H1 (cell line): ENCODE results near the gene PRR5L. TPM values are rescaled to one million over a fixed set of nuclear protein-coding genes. Genes with fewer than 3 reads are reported as not detected.

Source experiments
- CTCF ChIA-PET: fragments of 300-600 bp; sonication (Branson Sonifier 250); formaldehyde crosslinking; loops from one replicate; lab custom pipeline; 2021; ENCODE audit not compliant: partially characterized antibody; lab: Charles Lee
- POLR2A ChIA-PET: fragments of 300-600 bp; sonication (Branson Sonifier 250); formaldehyde crosslinking; loops from one replicate; lab custom pipeline; 2021; ENCODE audit warnings: inconsistent platforms; ENCODE audit not compliant: partially characterized antibody; lab: Charles Lee
- DNase-seq, 2 experiments: peaks; one replicate each; pipeline versions ENCODE4 v3.0.0 to v3.0.0-alpha.2; 2010 to 2022; ENCODE audit warnings: low spot score in 2 of 2, low read depth in 1 of 2, mixed read lengths in 1 of 2
- FAIRE-seq: peaks from 2 replicates; lab custom pipeline; 2011; peaks lifted over from hg19 to GRCh38; lab: Jason Lieb, UNC
- H2AFZ ChIP-seq: 2 replicates; pipeline ENCODE4 v1.8.1; 2012; ENCODE audit warnings: low read length, inconsistent platforms
- H2AK5ac ChIP-seq: 2 replicates; pipeline ENCODE4 v1.6.1; 2013; ENCODE audit warnings: low read depth, low read length
- H2BK120ac ChIP-seq: replicated peaks from 2 replicates; pipeline ENCODE3; 2013; ENCODE audit warnings: low read depth, low read length, inconsistent platforms
- H2BK12ac ChIP-seq: 2 replicates; pipeline ENCODE4 v1.6.1; 2013; ENCODE audit warnings: low read depth, low read length
- H2BK15ac ChIP-seq: 2 replicates; pipeline ENCODE4 v1.6.1; 2013; ENCODE audit warnings: low read length
- H2BK20ac ChIP-seq: 2 replicates; pipeline ENCODE4 v1.6.1; 2013; ENCODE audit warnings: low read length
- H2BK5ac ChIP-seq: 2 replicates; pipeline ENCODE4 v1.6.1; 2013; ENCODE audit warnings: low read depth, low read length
- H3K14ac ChIP-seq: 2 replicates; pipeline ENCODE4 v1.6.1; 2013; ENCODE audit warnings: inconsistent platforms; ENCODE audit not compliant: insufficient read length
- H3K18ac ChIP-seq: 2 replicates; pipeline ENCODE4 v1.6.1; 2013; ENCODE audit warnings: low read length; ENCODE audit errors: extremely low read depth
- H3K23ac ChIP-seq: 2 replicates; pipeline ENCODE4 v1.6.1; 2013; ENCODE audit warnings: inconsistent platforms; ENCODE audit not compliant: insufficient read length
- H3K23me2 ChIP-seq: 2 replicates; pipeline ENCODE4 v1.6.1; 2013; ENCODE audit warnings: low read depth, low read length
- H3K27ac ChIP-seq: 2 replicates; pipeline ENCODE4 v1.6.1; 2011; ENCODE audit warnings: low read depth, low read length, inconsistent platforms
- H3K27me3 ChIP-seq, 4 experiments: replicated peaks in 1 of 4; 1 replicate in 1 of 4; 2 replicates in 3 of 4; pipeline versions ENCODE4 v1.6.1 to v1.8.1; 2011 to 2013; ENCODE audit warnings: low read length in 3 of 4, mild to moderate bottlenecking in 3 of 4, inconsistent platforms in 2 of 4, mixed read lengths in 2 of 4, moderate library complexity in 1 of 4; ENCODE audit not compliant: control insufficient read depth in 3 of 4, insufficient read depth in 3 of 4; ENCODE audit errors: extremely low read depth in 1 of 4
- H3K36me3 ChIP-seq, 4 experiments: 2 replicates each; pipeline versions ENCODE4 v1.6.1 to v1.8.1; 2011 to 2013; ENCODE audit warnings: mild to moderate bottlenecking in 4 of 4, low read length in 3 of 4, moderate library complexity in 2 of 4, control low read depth in 1 of 4, inconsistent platforms in 1 of 4; ENCODE audit not compliant: insufficient read depth in 4 of 4, control insufficient read depth in 2 of 4
- H3K4ac ChIP-seq: replicated peaks from 2 replicates; pipeline ENCODE3; 2013; ENCODE audit warnings: low read length, low read depth, mixed read lengths, inconsistent platforms; ENCODE audit not compliant: insufficient read length
- H3K4me1 ChIP-seq, 4 experiments: replicated peaks in 1 of 4; 1 replicate in 1 of 4; 2 replicates in 3 of 4; pipeline versions ENCODE4 v1.6.1 to v1.8.1; 2011 to 2013; ENCODE audit warnings: low read length in 3 of 4, inconsistent platforms in 2 of 4, mixed read lengths in 1 of 4; ENCODE audit not compliant: insufficient read depth in 4 of 4, control insufficient read depth in 3 of 4
- H3K4me2 ChIP-seq, 2 experiments: 2 replicates each; pipeline versions ENCODE4 v1.6.1 to v1.8.1; 2011 to 2013; ENCODE audit warnings: low read depth in 2 of 2, low read length in 2 of 2, control low read depth in 1 of 2, inconsistent platforms in 1 of 2, mild to moderate bottlenecking in 1 of 2; ENCODE audit not compliant: insufficient read depth in 1 of 2
- H3K4me3 ChIP-seq, 4 experiments: fragments of 200-600, 300-600 bp in 1 of 4; sonication (generic), shearing (Covaris generic), sonication (Bioruptor Twin) in 1 of 4; 2 replicates each; pipeline versions ENCODE4 v1.5.1 to v1.8.1; 2011 to 2016; ENCODE audit warnings: low read length in 4 of 4, low read depth in 3 of 4, control low read depth in 2 of 4, inconsistent platforms in 2 of 4, mild to moderate bottlenecking in 2 of 4, mixed read lengths in 1 of 4, moderate library complexity in 1 of 4; ENCODE audit not compliant: insufficient read depth in 2 of 4; ENCODE audit errors: extremely low read depth in 1 of 4
- H3K56ac ChIP-seq: replicated peaks from 2 replicates; pipeline ENCODE3; 2013; ENCODE audit warnings: low read depth, mild to moderate bottlenecking, mixed read lengths, low read length, inconsistent platforms; ENCODE audit not compliant: insufficient read length
- H3K79me1 ChIP-seq: 2 replicates; pipeline ENCODE4 v1.6.1; 2013; ENCODE audit warnings: low read depth, low read length, control low read depth
- H3K79me2 ChIP-seq, 2 experiments: 2 replicates each; pipeline versions ENCODE4 v1.6.1 to v1.8.1; 2012 to 2013; ENCODE audit warnings: low read length in 2 of 2, mild to moderate bottlenecking in 2 of 2, inconsistent platforms in 1 of 2; ENCODE audit not compliant: insufficient read depth in 2 of 2, control insufficient read depth in 1 of 2
- H3K9ac ChIP-seq, 4 experiments: replicated peaks in 1 of 4; 1 replicate in 1 of 4; 2 replicates in 3 of 4; pipeline versions ENCODE4 v1.6.1 to v1.8.1; 2011 to 2013; ENCODE audit warnings: low read depth in 3 of 4, low read length in 3 of 4, control low read depth in 2 of 4, mild to moderate bottlenecking in 2 of 4, moderate library complexity in 2 of 4, inconsistent platforms in 1 of 4; ENCODE audit errors: extremely low read depth in 1 of 4
- H3K9me3 ChIP-seq, 2 experiments: 2 replicates each; pipeline versions ENCODE4 v1.6.1 to v1.8.1; 2012 to 2013; ENCODE audit warnings: mild to moderate bottlenecking in 2 of 2, moderate library complexity in 2 of 2, control low read depth in 1 of 2, inconsistent platforms in 1 of 2, low read depth in 1 of 2, low read length in 1 of 2, mixed read lengths in 1 of 2; ENCODE audit not compliant: insufficient read depth in 2 of 2
- H4K20me1 ChIP-seq, 2 experiments: replicated peaks in 1 of 2; 2 replicates each; pipeline versions ENCODE3 to v1.8.1; 2011 to 2013; ENCODE audit warnings: inconsistent platforms in 2 of 2, low read length in 2 of 2, mild to moderate bottlenecking in 1 of 2; ENCODE audit not compliant: insufficient read depth in 2 of 2, control insufficient read depth in 1 of 2
- H4K5ac ChIP-seq: 2 replicates; pipeline ENCODE4 v1.6.1; 2013; ENCODE audit warnings: low read length, low read depth, mixed read lengths, inconsistent platforms; ENCODE audit not compliant: insufficient read length
- H4K8ac ChIP-seq: 2 replicates; pipeline ENCODE4 v1.8.0; 2013; ENCODE audit warnings: mild to moderate bottlenecking, moderate library complexity, low read length, inconsistent platforms; ENCODE audit not compliant: insufficient read depth; ENCODE audit errors: extremely low read depth
- H4K91ac ChIP-seq: replicated peaks from 2 replicates; pipeline ENCODE3; 2013; ENCODE audit warnings: low read length, mixed read lengths, inconsistent platforms; ENCODE audit not compliant: insufficient read length
- BACH1 ChIP-seq: IDR thresholded peaks from 2 replicates; pipeline ENCODE4 v1.6.1; 2012; ENCODE audit warnings: low read length, improper control_type of control experiment
- CHD1 ChIP-seq: IDR thresholded peaks from 2 replicates; pipeline ENCODE4 v1.6.1; 2012; ENCODE audit warnings: low read depth, low read length, improper control_type of control experiment
- CTBP2 ChIP-seq: IDR thresholded peaks from 2 replicates; pipeline ENCODE4 v1.7.0; 2011; ENCODE audit warnings: borderline replicate concordance, mild to moderate bottlenecking, moderate library complexity, mixed read lengths, low read length; ENCODE audit not compliant: insufficient read depth, insufficient read length
- EP300 ChIP-seq, 2 experiments: IDR thresholded peaks; 1 replicate in 1 of 2; 2 replicates in 1 of 2; pipeline ENCODE4 v1.6.1; 2011 to 2012; ENCODE audit warnings: low read depth in 2 of 2, low read length in 2 of 2, mild to moderate bottlenecking in 2 of 2, borderline replicate concordance in 1 of 2, inconsistent platforms in 1 of 2, moderate library complexity in 1 of 2
- GTF2F1 ChIP-seq: IDR thresholded peaks from 2 replicates; pipeline ENCODE4 v1.6.1; 2012; ENCODE audit warnings: low read depth, low read length, improper control_type of control experiment, borderline replicate concordance
- HDAC6 ChIP-seq: IDR thresholded peaks from one replicate; pipeline ENCODE4 v1.7.1; 2012; ENCODE audit warnings: low read depth, mild to moderate bottlenecking, inconsistent platforms, low read length, moderate library complexity
- POLR2AphosphoS5 ChIP-seq: IDR thresholded peaks from 2 replicates; pipeline ENCODE4 v1.6.1; 2011; ENCODE audit warnings: low read depth, low read length
- RAD21 ChIP-seq, 2 experiments: IDR thresholded peaks in 1 of 2; conservative IDR thresholded peaks in 1 of 2; 2 replicates each; pipeline ENCODE4 v1.6.1; 2011; ENCODE audit warnings: low read depth in 2 of 2, low read length in 2 of 2, improper control_type of control experiment in 1 of 2, inconsistent platforms in 1 of 2, mild to moderate bottlenecking in 1 of 2, moderate library complexity in 1 of 2
- RNF2 ChIP-seq: fragments of 200-900, 300-1000 bp; sonication (generic); IDR thresholded peaks from 2 replicates; pipeline ENCODE4 v1.7.1; 2016; ENCODE audit warnings: borderline replicate concordance, low read depth, mild to moderate bottlenecking, antibody characterized with exemption, low read length; ENCODE audit not compliant: poor library complexity, severe bottlenecking; ENCODE audit errors: missing control alignments
- RXRA ChIP-seq: IDR thresholded peaks from 2 replicates; pipeline ENCODE4 v1.6.1; 2011; ENCODE audit warnings: low read depth, mild to moderate bottlenecking, low read length, moderate library complexity; ENCODE audit not compliant: insufficient read depth
- SIRT6 ChIP-seq: IDR thresholded peaks from one replicate; pipeline ENCODE4 v1.7.1; 2012; ENCODE audit warnings: low read length, inconsistent platforms
- TAF7 ChIP-seq: optimal IDR thresholded peaks from 2 replicates; pipeline ENCODE3; 2011; ENCODE audit warnings: low read depth, mild to moderate bottlenecking, inconsistent platforms, low read length, moderate library complexity, borderline replicate concordance
- TBP ChIP-seq: IDR thresholded peaks from 2 replicates; pipeline ENCODE4 v1.6.1; 2011; ENCODE audit warnings: low read depth, low read length, improper control_type of control experiment
- WGBS, 2 experiments: shearing (Covaris generic) in 1 of 2; methylation state at CpG; one replicate each; pipeline versions ENCODE4 v1.1.6 to v1.1.7; 2013 to 2015; ENCODE audit warnings: low lambda C conversion rate in 2 of 2, mixed read lengths in 2 of 2, inconsistent platforms in 1 of 2, low coverage in 1 of 2, missing lambda C conversion rate in 1 of 2; ENCODE audit not compliant: insufficient replicate concordance in 2 of 2, insufficient coverage in 1 of 2, insufficient read length in 1 of 2; ENCODE audit errors: extremely low coverage in 1 of 2, missing lambda C conversion rate in 1 of 2; 5-methylcytosine and 5-hydroxymethylcytosine counted together
- polyA plus RNA-seq, 7 experiments: library from polyadenylated mRNA; depleted of rRNA in 3 of 7; stranded (reverse) in 5 of 7; unstranded in 2 of 7; fragments of >200 nt in 5 of 7; fragments of 200-250 nt in 2 of 7; gene quantifications; 1 replicate in 5 of 7; 2 replicates in 1 of 7; 4 replicates in 1 of 7; pipeline versions ENCODE4 v1.2.1 to v1.2.3, GENCODE V29; 2011 to 2013; ENCODE audit warnings: missing spikeins in 2 of 7, mixed read lengths in 2 of 7
- total RNA-seq: library from RNA; stranded (reverse); fragmentation: NEBNext Ultra II Directional; extraction: Animal tissue kit (Norgen Biotek cat#: 25700); gene quantifications from 2 replicates; pipeline ENCODE4 v1.2.1, GENCODE V29; 2021

Gene PRR5L
- total and polyA plus RNA-seq, 2 of the 8 experiments (the other 6 are each of a cell fraction or from before 2014, with no cell fraction given): 6.6 to 10.1 TPM

- Histone ChIP-seq H3K36me3 (no peaks in the 10 kb centered on the region), H3K9ac (no peak overlapping the region), H3K27me3 (0 out of 7 replicates have a peak, but pooled peaks cover 0 to 2% (median 0%) of the 10 kb centered on the region in 4 experiments), H3K27ac (no peak overlapping the region), H4K20me1 (no peaks in the 10 kb centered on the region), H3K4me3 (no peak overlapping the region), H3K56ac (no peak overlapping the region), H2AK5ac (no peak overlapping the region), H4K8ac (no peak overlapping the region), H2BK15ac (no peak overlapping the region), H3K79me1 (no peaks in the 10 kb centered on the region), H3K4me2 (no peak overlapping the region), H3K9me3 (no peaks in the 10 kb centered on the region), H4K91ac (no peak overlapping the region), H3K79me2 (no peaks in the 10 kb centered on the region), H2BK12ac (no peak overlapping the region), H3K23ac (no peak overlapping the region), H2AFZ (no peak overlapping the region), H2BK20ac (no peak overlapping the region), H4K5ac (no peak overlapping the region), H3K18ac (no peak overlapping the region), H3K14ac (no peak overlapping the region), H3K4me1 (peaks cover 0 to 1% (median 0%) of the 10 kb centered on the region in 4 experiments; a peak in 1 of 7 replicates), H3K4ac (no peak overlapping the region), H3K23me2 (no peaks in the 10 kb centered on the region), H2BK5ac (no peak overlapping the region), H2BK120ac (no peak overlapping the region)
- POLR2A ChIA-PET: no interaction called here
- DNase-seq: no peak
- CTCF ChIA-PET: interaction anchor here (0.6 to 6.5 kb wide), 32 partner anchors 8 to 778 kb away, joined by 3 to 53 read pairs (median 5); no protein-coding TSS in a partner anchor
- FAIRE-seq: no peak
- 86% methylated on average over 5 of the region's 5 CpGs; no CpG with 5 or more reads in 1 of the 2 experiments for WGBS, 2 experiments
- TF ChIP-seq SIRT6 (no peak), BACH1 (no peak), RAD21 (IDR thresholded peaks at IDR 0.05 in 1 of 2, conservative IDR thresholded peaks at IDR 0.05 in 1 of 2; ENCODE audit: low read depth in 2 of 2, low read length in 2 of 2) (no peak), EP300 (IDR thresholded peaks at IDR 0.05; ENCODE audit: borderline replicate concordance in 1 of 2, low read depth in 2 of 2, low read length in 2 of 2) (no peak), TBP (no peak), GTF2F1 (no peak), TAF7 (no peak), CTBP2 (no peak), HDAC6 (no peak), RNF2 (no peak), CHD1 (no peak), POLR2AphosphoS5 (no peak), RXRA (no peak)
These were observed 31.1 kb upstream of the PRR5L start for GRCh38 chr11:36264973-36265344.
